ENCODE data around the gene PKD1L1. TPM values are rescaled to one million over a fixed set of nuclear protein-coding genes. Genes with fewer than 3 reads are reported as not detected.

The PKD1L1 gene
- total and polyA plus RNA-seq, 3 donors from 2014 or later: 4.0 to 4.8 (median 4.2) TPM

GRCh38 chr7:47953822-47954221 lies 5.6 kb upstream of the PKD1L1 start:
- intact Hi-C loops (cut with DNase I; ENCODE audit: low total_unique reads): no loop called here
- no peaks in the 10 kb centered on the region for H3K36me3 ChIP-seq (ENCODE audit: low read depth, missing control alignments)
- no peak overlapping the region for H3K27ac ChIP-seq
- no peaks in the 10 kb centered on the region for H3K9me3 ChIP-seq
- DNase-seq: no peak
- no peak overlapping the region for H3K4me3 ChIP-seq
- WGBS, 2 donors: 78 to 80% methylated on average over 4 of the region's 4 CpGs
- TF ChIP-seq CTCF (IDR thresholded peaks at IDR 0.05): no peak
- no peak for TF ChIP-seq POLR2A (IDR thresholded peaks at IDR 0.05)
- H3K27me3 ChIP-seq: no peaks in the 10 kb centered on the region
- H3K4me1 ChIP-seq: peaks cover 12% of the 10 kb centered on the region

GRCh38 chr7:47952224-47952623 lies 4.0 kb upstream of the PKD1L1 start:
- H3K27me3 ChIP-seq: no peaks in the 10 kb centered on the region
- no peaks in the 10 kb centered on the region for H3K9me3 ChIP-seq
- H3K4me3 ChIP-seq: no peak overlapping the region
- no peaks in the 10 kb centered on the region for H3K36me3 ChIP-seq (ENCODE audit: low read depth, missing control alignments)
- 76 to 89% methylated on average over 4 of the region's 4 CpGs for WGBS, 2 donors
- no peak for DNase-seq
- H3K27ac ChIP-seq: no peak overlapping the region
- intact Hi-C loops (cut with DNase I; ENCODE audit: low total_unique reads): no loop called here
- TF ChIP-seq CTCF (IDR thresholded peaks at IDR 0.05) (no peak), POLR2A (IDR thresholded peaks at IDR 0.05) (no peak)
- H3K4me1 ChIP-seq: peaks cover 12% of the 10 kb centered on the region

- Histone ChIP-seq H3K4me1 (peaks cover 17% of the 10 kb centered on the region), H3K36me3 (ENCODE audit: low read depth, missing control alignments) (no peaks in the 10 kb centered on the region), H3K4me3 (no peak overlapping the region), H3K27me3 (no peaks in the 10 kb centered on the region), H3K9me3 (no peaks in the 10 kb centered on the region), H3K27ac (peak overlapping the region in 1 of 2 donors; percentile 20)
- intact Hi-C loops (cut with DNase I; ENCODE audit: low total_unique reads): no loop called here
- TF ChIP-seq POLR2A (IDR thresholded peaks at IDR 0.05): no peak
- no peak for TF ChIP-seq CTCF (IDR thresholded peaks at IDR 0.05)
- no peak for DNase-seq
These were observed 3.1 kb upstream of the PKD1L1 start for GRCh38 chr7:47951374-47951773.

- 47 to 49% methylated on average over 11 of the region's 11 CpGs for WGBS, 2 donors
- Histone ChIP-seq H3K27ac (peak overlapping the region in 1 of 2 donors; percentile 20), H3K4me3 (no peak overlapping the region), H3K9me3 (no peaks in the 10 kb centered on the region), H3K27me3 (no peaks in the 10 kb centered on the region), H3K4me1 (peaks cover 19% of the 10 kb centered on the region), H3K36me3 (ENCODE audit: low read depth, missing control alignments) (no peaks in the 10 kb centered on the region)
- intact Hi-C loops (cut with DNase I; ENCODE audit: low total_unique reads): no loop called here
- TF ChIP-seq CTCF (IDR thresholded peaks at IDR 0.05): no peak
- DNase-seq: peak; percentile 86
These were observed 2.4 kb upstream of the PKD1L1 start for GRCh38 chr7:47950714-47951113.

- H3K27me3 ChIP-seq: no peaks in the 10 kb centered on the region
- intact Hi-C loops (cut with DNase I; ENCODE audit: low total_unique reads): loop anchor here (10.0 kb wide), 1 partner anchor 155 kb away; no protein-coding TSS in a partner anchor
- H3K27ac ChIP-seq: peak overlapping the region in 1 of 2 donors; percentile 16
- WGBS, 2 donors: 77 to 81% methylated on average over 4 of the region's 4 CpGs
- no peak for TF ChIP-seq POLR2A (IDR thresholded peaks at IDR 0.05)
- TF ChIP-seq CTCF (IDR thresholded peaks at IDR 0.05): no peak
- no peaks in the 10 kb centered on the region for H3K36me3 ChIP-seq (ENCODE audit: low read depth, missing control alignments)
- H3K4me3 ChIP-seq: no peak overlapping the region
- DNase-seq: no peak
- peaks cover 20% of the 10 kb centered on the region for H3K4me1 ChIP-seq
- no peaks in the 10 kb centered on the region for H3K9me3 ChIP-seq
These were observed 1.4 kb upstream of the PKD1L1 start for GRCh38 chr7:47949703-47950102.
